GM12801 (cell line): ENCODE measurements around the gene PTPRU.

ENCODE experiments used
- CTCF ChIP-seq: IDR thresholded peaks from one replicate; pipeline ENCODE4 v1.5.1; 2011; ENCODE audit warnings: control low read depth; ENCODE audit not compliant: insufficient read length; ENCODE audit errors: extremely low read depth

Gene PTPRU

GRCh38 chr1:29233693-29234092 lies 2.6 kb upstream of the PTPRU start:
- TF ChIP-seq CTCF: no peak

- TF ChIP-seq CTCF: no peak
Observed at GRCh38 chr1:29234471-29234870, 1.9 kb upstream of the PTPRU start.

- no peak for TF ChIP-seq CTCF
Observed at GRCh38 chr1:29236712-29237128, 398 bp downstream of the PTPRU start.

- TF ChIP-seq CTCF: no peak
Observed at GRCh38 chr1:29237129-29237821, 953 bp downstream of the PTPRU start.

- TF ChIP-seq CTCF: no peak
Observed at GRCh38 chr1:29237852-29238619, 1.7 kb downstream of the PTPRU start.

- no peak for TF ChIP-seq CTCF
Observed at GRCh38 chr1:29238620-29239002, 2.3 kb downstream of the PTPRU start.

- TF ChIP-seq CTCF: no peak
Observed at GRCh38 chr1:29239142-29239541, 2.8 kb downstream of the PTPRU start.
